MM.1S (cell line): Measurements from ENCODE around the gene ZNF627.
"Not testable (repeated sequence)": the region's sequence is repeated elsewhere in the genome, so short reads cannot be mapped to it uniquely, and the experiment has no call there.

Experiments used
- DNase-seq: peaks from one replicate; pipeline ENCODE4 v3.0.0-alpha.2; 2015
- H2AFZ ChIP-seq: fragments of 300-600 bp; sonication (generic); 2 replicates; pipeline ENCODE4 v1.6.0; 2016; ENCODE audit warnings: antibody characterized with exemption, low read length
- H3F3A ChIP-seq: fragments of 300-600 bp; sonication (generic); 2 replicates; pipeline ENCODE4 v1.6.1; 2016; ENCODE audit warnings: mild to moderate bottlenecking, antibody characterized with exemption, low read length, moderate library complexity, mixed read lengths; ENCODE audit not compliant: insufficient read depth
- H3K27ac ChIP-seq: fragments of 300-600 bp; sonication (generic); 2 replicates; pipeline ENCODE4 v1.5.1; 2016; ENCODE audit warnings: mild to moderate bottlenecking, low read length
- H3K27me3 ChIP-seq: fragments of 300-600 bp; sonication (generic); replicated peaks from 2 replicates; pipeline ENCODE4 v1.6.0; 2016; ENCODE audit warnings: low read length; ENCODE audit not compliant: insufficient read depth
- H3K36me3 ChIP-seq: fragments of 300-600 bp; sonication (generic); replicated peaks from 2 replicates; pipeline ENCODE4 v1.6.1; 2016; ENCODE audit warnings: mild to moderate bottlenecking, low read length, mixed read lengths; ENCODE audit not compliant: insufficient read depth
- H3K4me1 ChIP-seq: fragments of 300-600 bp; sonication (generic); 2 replicates; pipeline ENCODE4 v1.6.1; 2016; ENCODE audit warnings: low read length, mixed read lengths
- H3K4me2 ChIP-seq: fragments of 300-600 bp; sonication (generic); 2 replicates; pipeline ENCODE4 v1.6.0; 2016; ENCODE audit warnings: low read depth, low read length
- H3K4me3 ChIP-seq: fragments of 300-600 bp; sonication (generic); 2 replicates; pipeline ENCODE4 v1.5.1; 2016; ENCODE audit warnings: low read length, mixed read lengths
- H3K79me2 ChIP-seq: fragments of 300-600 bp; sonication (generic); 2 replicates; pipeline ENCODE4 v1.6.1; 2016; ENCODE audit warnings: mixed run types, low read length, mixed read lengths
- H3K9ac ChIP-seq: fragments of 300-600 bp; sonication (generic); 2 replicates; pipeline ENCODE4 v1.6.1; 2016; ENCODE audit warnings: low read length, mixed read lengths
- H3K9me2 ChIP-seq: fragments of 300-600 bp; sonication (generic); replicated peaks from 2 replicates; pipeline ENCODE4 v1.6.1; 2016; ENCODE audit warnings: mild to moderate bottlenecking, low read length, mixed read lengths; ENCODE audit not compliant: insufficient read depth
- H3K9me3 ChIP-seq: fragments of 300-600 bp; sonication (generic); replicated peaks from 2 replicates; pipeline ENCODE4 v1.6.1; 2016; ENCODE audit warnings: mild to moderate bottlenecking, low read length, mixed read lengths; ENCODE audit not compliant: insufficient read depth
- H4K20me1 ChIP-seq: fragments of 300-600 bp; sonication (generic); 2 replicates; pipeline ENCODE4 v1.6.1; 2016; ENCODE audit warnings: mild to moderate bottlenecking, low read length, moderate library complexity, mixed read lengths; ENCODE audit not compliant: insufficient read depth
- CTCF ChIP-seq: fragments of 300-600 bp; sonication (generic); IDR thresholded peaks from 2 replicates; pipeline ENCODE4 v1.5.1; 2016; ENCODE audit warnings: antibody characterized with exemption, low read length, mixed read lengths
- EZH2 ChIP-seq: fragments of 300-600 bp; sonication (generic); optimal IDR thresholded peaks from 2 replicates; pipeline ENCODE3; 2017; ENCODE audit warnings: low read depth, mild to moderate bottlenecking, antibody characterized with exemption, low read length, mixed read lengths
- EZH2phosphoT487 ChIP-seq: fragments of 300-600 bp; sonication (generic); IDR thresholded peaks from 2 replicates; pipeline ENCODE4 v1.6.1; 2018; ENCODE audit warnings: antibody characterized with exemption, low read length

Gene ZNF627

DNA sequence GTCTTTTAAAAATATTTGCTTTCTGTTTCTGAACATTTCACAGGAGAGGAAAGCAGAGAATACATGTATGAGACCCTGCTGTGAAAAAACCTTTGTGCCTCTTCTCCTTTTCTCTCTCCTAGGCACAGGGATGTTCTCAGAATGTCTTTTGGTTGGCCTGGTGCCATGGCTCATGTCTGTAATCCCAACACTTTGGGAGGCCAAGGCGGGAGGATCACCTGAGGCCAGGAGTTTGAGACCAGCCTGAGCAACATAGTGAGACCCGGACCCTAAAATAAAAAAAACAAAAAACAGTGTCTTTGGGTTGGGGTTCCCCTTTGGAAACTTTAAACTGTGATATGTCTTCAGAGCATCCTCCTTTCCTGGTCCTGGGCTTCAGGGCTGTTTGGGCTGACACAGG, 1.5 kb downstream of the ZNF627 start:
- DNase-seq = no peak
- no peak overlapping the region for H3K4me3 ChIP-seq
- TF ChIP-seq EZH2phosphoT487 = no peak
- TF ChIP-seq CTCF = no peak
- TF ChIP-seq EZH2 = no peak
- H3F3A ChIP-seq = no peaks in the 10 kb centered on the region
- H3K9me3 ChIP-seq = no peaks in the 10 kb centered on the region
- no peak overlapping the region for H3K9ac ChIP-seq
- H3K27ac ChIP-seq = no peak overlapping the region
- no peaks in the 10 kb centered on the region for H3K9me2 ChIP-seq
- no peaks in the 10 kb centered on the region for H3K27me3 ChIP-seq
- H4K20me1 ChIP-seq = no peaks in the 10 kb centered on the region
- no peak overlapping the region for H2AFZ ChIP-seq
- H3K36me3 ChIP-seq = no peaks in the 10 kb centered on the region
- H3K4me1 ChIP-seq = no peaks in the 10 kb centered on the region
- peaks cover 22% of the 10 kb centered on the region for H3K79me2 ChIP-seq
- H3K4me2 ChIP-seq = no peak overlapping the region

GRCh38 chr19:11599704-11600103, 2.4 kb downstream of the ZNF627 start:
- peaks cover 22% of the 10 kb centered on the region for H3K79me2 ChIP-seq
- H2AFZ ChIP-seq, H3K4me1 ChIP-seq, H3K27me3 ChIP-seq, H4K20me1 ChIP-seq, H3K4me3 ChIP-seq, H3K4me2 ChIP-seq, H3K27ac ChIP-seq, DNase-seq, H3F3A ChIP-seq, H3K36me3 ChIP-seq, H3K9ac ChIP-seq, H3K9me2 ChIP-seq, H3K9me3 ChIP-seq: not testable (repeated sequence)

GRCh38 chr19:11606484-11606883, 9.2 kb downstream of the ZNF627 start:
- DNase-seq = no peak
- Histone ChIP-seq H3K4me3 (no peak overlapping the region), H3K9me2 (no peaks in the 10 kb centered on the region), H3K79me2 (no peaks in the 10 kb centered on the region), H3K9ac (no peak overlapping the region), H3K27me3 (no peaks in the 10 kb centered on the region), H3K27ac (no peak overlapping the region), H3K4me2 (no peak overlapping the region), H2AFZ (no peak overlapping the region), H3K4me1 (no peaks in the 10 kb centered on the region), H3F3A (no peaks in the 10 kb centered on the region), H3K9me3 (no peaks in the 10 kb centered on the region), H3K36me3 (no peaks in the 10 kb centered on the region), H4K20me1 (no peaks in the 10 kb centered on the region)
- TF ChIP-seq EZH2phosphoT487 (no peak), EZH2 (no peak), CTCF (no peak)

DNA sequence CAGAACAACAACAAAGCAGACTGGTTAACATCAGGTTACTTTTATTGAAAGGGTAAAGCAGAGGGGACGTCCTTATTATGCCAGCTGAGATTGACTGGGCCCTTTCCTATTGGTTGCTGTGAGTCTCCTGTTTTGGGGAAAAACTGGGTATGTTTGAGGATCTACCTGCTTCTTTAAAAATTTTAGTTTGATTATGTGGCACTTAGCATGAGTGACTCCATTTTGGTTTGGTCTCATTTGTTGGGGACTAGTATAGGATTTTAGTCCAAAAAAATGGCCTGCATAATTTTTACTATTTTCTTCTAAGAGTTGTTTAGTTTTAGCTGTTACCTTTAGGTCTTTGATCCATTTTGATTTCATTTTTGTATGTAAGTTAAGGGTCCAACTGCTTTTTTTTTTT, 14.4 kb downstream of the ZNF627 start:
- no peaks in the 10 kb centered on the region for H3F3A ChIP-seq
- no peaks in the 10 kb centered on the region for H3K27me3 ChIP-seq
- no peak for DNase-seq
- no peak overlapping the region for H2AFZ ChIP-seq
- H3K36me3 ChIP-seq = peaks cover 6% of the 10 kb centered on the region
- H3K4me3 ChIP-seq = no peak overlapping the region
- no peaks in the 10 kb centered on the region for H3K9me2 ChIP-seq
- no peak overlapping the region for H3K27ac ChIP-seq
- H3K79me2 ChIP-seq = no peaks in the 10 kb centered on the region
- H3K4me2 ChIP-seq = no peak overlapping the region
- H3K9ac ChIP-seq = no peak overlapping the region
- no peaks in the 10 kb centered on the region for H4K20me1 ChIP-seq
- no peak for TF ChIP-seq CTCF
- no peak for TF ChIP-seq EZH2
- no peak for TF ChIP-seq EZH2phosphoT487
- H3K9me3 ChIP-seq = no peaks in the 10 kb centered on the region
- no peaks in the 10 kb centered on the region for H3K4me1 ChIP-seq
